IPS DF 6.9 (cell line): ENCODE data around the gene ATF4.

Experiments used
- DNase-seq: peaks from one replicate; pipeline ENCODE4 v3.0.0-alpha.2; 2013; ENCODE audit warnings: low read depth, low spot score
- H3K27ac ChIP-seq: one replicate; pipeline ENCODE4 v1.5.1; 2013; ENCODE audit warnings: low read length, control low read depth
- H3K27me3 ChIP-seq: 2 replicates; pipeline ENCODE4 v1.6.1; 2013; ENCODE audit warnings: mild to moderate bottlenecking, low read length; ENCODE audit not compliant: control insufficient read depth, insufficient read depth
- H3K36me3 ChIP-seq: 2 replicates; pipeline ENCODE4 v1.6.1; 2013; ENCODE audit warnings: low read length; ENCODE audit not compliant: control insufficient read depth, insufficient read depth
- H3K4me1 ChIP-seq: 2 replicates; pipeline ENCODE4 v1.6.1; 2013; ENCODE audit warnings: low read length; ENCODE audit not compliant: control insufficient read depth, insufficient read depth
- H3K4me3 ChIP-seq: 2 replicates; pipeline ENCODE4 v1.5.1; 2013; ENCODE audit warnings: mild to moderate bottlenecking, low read length
- H3K9me3 ChIP-seq: 2 replicates; pipeline ENCODE4 v1.6.1; 2013; ENCODE audit warnings: low read length, inconsistent platforms; ENCODE audit not compliant: control insufficient read depth, insufficient read depth
- WGBS: extraction: QIAGEN DNeasy Blood & Tissue Kit; methylation state at CpG from one replicate; pipeline ENCODE4 v1.1.7; 2013; ENCODE audit warnings: mixed read lengths, missing lambda C conversion rate; ENCODE audit not compliant: insufficient read length, insufficient coverage; 5-methylcytosine and 5-hydroxymethylcytosine counted together

The ATF4 gene

GRCh38 chr22:39478441-39478850 is 41.9 kb upstream of the ATF4 start:
- DNase-seq = no peak
- no peaks in the 10 kb centered on the region for H3K36me3 ChIP-seq
- WGBS = no CpG with 5 or more reads among the region's 9 CpGs

DNA sequence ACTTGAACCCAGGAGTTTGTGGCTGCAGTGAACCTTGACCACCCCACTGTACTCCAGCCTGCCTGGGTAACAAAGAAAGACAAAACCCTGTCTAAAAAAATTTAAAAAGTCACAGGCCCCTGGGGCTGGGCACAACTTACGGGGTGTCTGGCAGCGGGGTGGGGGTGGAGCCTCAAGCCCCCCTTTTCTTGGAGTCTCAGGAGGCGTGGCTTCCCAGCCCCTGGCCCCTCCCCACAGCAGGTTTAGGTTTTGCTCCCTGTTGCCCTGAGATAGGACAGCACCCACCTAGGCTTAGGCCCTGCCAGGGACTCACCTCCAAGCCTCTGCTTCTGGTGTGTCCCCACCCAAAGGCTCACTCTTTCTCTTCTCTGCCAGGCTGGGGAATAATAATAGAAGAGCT is 41.1 kb upstream of the ATF4 start:
- Histone ChIP-seq H3K4me3 (no peak overlapping the region), H3K27me3 (no peaks in the 10 kb centered on the region), H3K27ac (no peak overlapping the region), H3K36me3 (no peaks in the 10 kb centered on the region), H3K9me3 (no peaks in the 10 kb centered on the region), H3K4me1 (peaks cover 2% of the 10 kb centered on the region)
- no CpG with 5 or more reads among the region's 3 CpGs for WGBS
- no peak for DNase-seq

More at GRCh38 chr22:39478441-39478850, 41.9 kb upstream of the ATF4 start:
- no peaks in the 10 kb centered on the region for H3K27me3 ChIP-seq
- no peak overlapping the region for H3K4me3 ChIP-seq
- no peak overlapping the region for H3K27ac ChIP-seq
- peaks cover 5% of the 10 kb centered on the region for H3K4me1 ChIP-seq
- no peaks in the 10 kb centered on the region for H3K9me3 ChIP-seq

DNA sequence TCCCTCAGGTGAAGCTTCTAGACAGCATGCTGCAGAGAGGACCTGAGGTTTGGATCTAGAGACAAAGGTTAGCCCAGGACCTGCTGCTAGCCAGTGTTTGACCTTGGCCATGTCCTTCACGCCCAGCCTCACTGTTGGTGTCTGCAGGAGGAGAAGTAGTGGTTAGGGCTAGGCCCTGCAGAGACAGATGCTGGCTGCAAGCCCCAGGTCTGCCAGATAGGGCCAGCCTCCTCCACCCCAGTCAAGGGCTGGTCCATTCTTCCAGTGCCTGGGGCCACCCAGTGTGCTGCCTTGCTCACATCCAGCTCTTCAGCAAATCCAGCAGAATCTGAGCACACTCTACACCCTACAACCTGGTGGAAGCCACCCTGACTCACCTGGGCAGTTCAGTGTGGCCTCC is 39.8 kb upstream of the ATF4 start:
- Histone ChIP-seq H3K27me3 (no peaks in the 10 kb centered on the region), H3K4me3 (no peak overlapping the region), H3K36me3 (no peaks in the 10 kb centered on the region), H3K27ac (no peak overlapping the region), H3K9me3 (no peaks in the 10 kb centered on the region), H3K4me1 (no peaks in the 10 kb centered on the region)
- DNase-seq = no peak
- WGBS = no CpG with 5 or more reads among the region's 1 CpG

- DNase-seq = no peak
- Histone ChIP-seq H3K4me3 (no peak overlapping the region), H3K36me3 (no peaks in the 10 kb centered on the region), H3K27ac (no peak overlapping the region), H3K27me3 (no peaks in the 10 kb centered on the region), H3K9me3 (no peaks in the 10 kb centered on the region), H3K4me1 (no peaks in the 10 kb centered on the region)
- no CpG with 5 or more reads among the region's 16 CpGs for WGBS
These were observed 39.3 kb upstream of the ATF4 start for GRCh38 chr22:39481054-39481453.

DNA sequence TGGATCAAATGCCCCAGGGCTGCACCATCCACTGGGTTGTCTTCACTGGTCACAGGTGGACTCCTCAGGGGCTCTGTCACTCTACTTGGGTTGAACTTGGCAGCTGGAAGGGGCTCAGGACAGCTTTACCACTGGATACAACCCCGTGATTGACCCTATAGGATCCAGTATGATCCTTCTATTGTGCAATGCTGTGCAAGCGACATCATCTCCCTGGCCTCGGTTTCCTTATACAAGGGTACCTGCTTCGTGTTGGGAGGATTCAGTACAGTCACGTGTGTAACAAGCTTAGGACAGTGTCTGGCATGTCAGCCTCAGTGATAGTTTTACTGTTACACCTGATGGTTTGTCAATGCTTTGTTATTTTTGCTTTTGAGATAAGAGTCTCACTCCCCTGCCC is 38.8 kb upstream of the ATF4 start:
- Histone ChIP-seq H3K36me3 (no peaks in the 10 kb centered on the region), H3K9me3 (no peaks in the 10 kb centered on the region), H3K27ac (no peak overlapping the region), H3K4me1 (no peaks in the 10 kb centered on the region), H3K4me3 (no peak overlapping the region), H3K27me3 (no peaks in the 10 kb centered on the region)
- no CpG with 5 or more reads among the region's 5 CpGs for WGBS
- no peak for DNase-seq

- no peak for DNase-seq
- H3K9me3 ChIP-seq = no peaks in the 10 kb centered on the region
- H3K36me3 ChIP-seq = no peaks in the 10 kb centered on the region
- H3K27me3 ChIP-seq = no peaks in the 10 kb centered on the region
- no peaks in the 10 kb centered on the region for H3K4me1 ChIP-seq
- no peak overlapping the region for H3K27ac ChIP-seq
- no peak overlapping the region for H3K4me3 ChIP-seq
- WGBS = no CpG with 5 or more reads among the region's 3 CpGs
These were observed 37.6 kb upstream of the ATF4 start for GRCh38 chr22:39482768-39483167.

GRCh38 chr22:39486951-39487825 is 33.2 kb upstream of the ATF4 start:
- Histone ChIP-seq H3K4me3 (no peak overlapping the region), H3K4me1 (no peaks in the 10 kb centered on the region), H3K27me3 (no peaks in the 10 kb centered on the region), H3K36me3 (no peaks in the 10 kb centered on the region), H3K9me3 (no peaks in the 10 kb centered on the region), H3K27ac (no peak overlapping the region)
- DNase-seq = no peak
- no CpG with 5 or more reads among the region's 45 CpGs for WGBS

DNA sequence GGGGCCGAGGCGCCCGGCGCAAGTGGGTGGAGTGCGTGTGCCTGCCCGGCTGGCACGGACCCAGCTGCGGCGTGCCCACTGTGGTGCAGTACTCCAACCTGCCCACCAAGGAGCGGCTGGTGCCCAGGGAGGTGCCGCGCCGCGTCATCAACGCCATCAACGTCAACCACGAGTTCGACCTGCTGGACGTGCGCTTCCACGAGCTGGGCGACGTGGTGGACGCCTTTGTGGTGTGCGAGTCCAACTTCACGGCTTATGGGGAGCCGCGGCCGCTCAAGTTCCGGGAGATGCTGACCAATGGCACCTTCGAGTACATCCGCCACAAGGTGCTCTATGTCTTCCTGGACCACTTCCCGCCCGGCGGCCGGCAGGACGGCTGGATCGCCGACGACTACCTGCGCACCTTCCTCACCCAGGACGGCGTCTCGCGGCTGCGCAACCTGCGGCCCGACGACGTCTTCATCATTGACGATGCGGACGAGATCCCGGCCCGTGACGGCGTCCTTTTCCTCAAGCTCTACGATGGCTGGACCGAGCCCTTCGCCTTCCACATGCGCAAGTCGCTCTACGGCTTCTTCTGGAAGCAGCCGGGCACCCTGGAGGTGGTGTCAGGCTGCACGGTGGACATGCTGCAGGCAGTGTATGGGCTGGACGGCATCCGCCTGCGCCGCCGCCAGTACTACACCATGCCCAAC is 32.4 kb upstream of the ATF4 start:
- H3K9me3 ChIP-seq = no peaks in the 10 kb centered on the region
- WGBS = no CpG with 5 or more reads among the region's 70 CpGs
- no peak for DNase-seq
- no peaks in the 10 kb centered on the region for H3K4me1 ChIP-seq
- H3K36me3 ChIP-seq = no peaks in the 10 kb centered on the region
- H3K4me3 ChIP-seq = no peak overlapping the region
- H3K27ac ChIP-seq = no peak overlapping the region
- no peaks in the 10 kb centered on the region for H3K27me3 ChIP-seq

GRCh38 chr22:39488563-39489083 is 31.7 kb upstream of the ATF4 start:
- Histone ChIP-seq H3K9me3 (no peaks in the 10 kb centered on the region), H3K27ac (no peak overlapping the region), H3K27me3 (no peaks in the 10 kb centered on the region), H3K4me3 (no peak overlapping the region), H3K4me1 (no peaks in the 10 kb centered on the region), H3K36me3 (no peaks in the 10 kb centered on the region)
- DNase-seq = no peak
- no CpG with 5 or more reads among the region's 39 CpGs for WGBS

GRCh38 chr22:39489094-39490068 is 31.0 kb upstream of the ATF4 start:
- no CpG with 5 or more reads among the region's 17 CpGs for WGBS
- H3K36me3 ChIP-seq = no peaks in the 10 kb centered on the region
- no peak overlapping the region for H3K27ac ChIP-seq
- no peak overlapping the region for H3K4me3 ChIP-seq
- no peak for DNase-seq
- no peaks in the 10 kb centered on the region for H3K27me3 ChIP-seq
- H3K4me1 ChIP-seq = no peaks in the 10 kb centered on the region
- H3K9me3 ChIP-seq = no peaks in the 10 kb centered on the region
